IPS-NIHi7 (cell line): ENCODE data around the gene DCST2.

ENCODE experiments used
- DNase-seq: peaks from one replicate; pipeline ENCODE4 v3.0.0; 2012; ENCODE audit warnings: mixed read lengths; ENCODE audit errors: extremely low spot score

Gene DCST2

DNA sequence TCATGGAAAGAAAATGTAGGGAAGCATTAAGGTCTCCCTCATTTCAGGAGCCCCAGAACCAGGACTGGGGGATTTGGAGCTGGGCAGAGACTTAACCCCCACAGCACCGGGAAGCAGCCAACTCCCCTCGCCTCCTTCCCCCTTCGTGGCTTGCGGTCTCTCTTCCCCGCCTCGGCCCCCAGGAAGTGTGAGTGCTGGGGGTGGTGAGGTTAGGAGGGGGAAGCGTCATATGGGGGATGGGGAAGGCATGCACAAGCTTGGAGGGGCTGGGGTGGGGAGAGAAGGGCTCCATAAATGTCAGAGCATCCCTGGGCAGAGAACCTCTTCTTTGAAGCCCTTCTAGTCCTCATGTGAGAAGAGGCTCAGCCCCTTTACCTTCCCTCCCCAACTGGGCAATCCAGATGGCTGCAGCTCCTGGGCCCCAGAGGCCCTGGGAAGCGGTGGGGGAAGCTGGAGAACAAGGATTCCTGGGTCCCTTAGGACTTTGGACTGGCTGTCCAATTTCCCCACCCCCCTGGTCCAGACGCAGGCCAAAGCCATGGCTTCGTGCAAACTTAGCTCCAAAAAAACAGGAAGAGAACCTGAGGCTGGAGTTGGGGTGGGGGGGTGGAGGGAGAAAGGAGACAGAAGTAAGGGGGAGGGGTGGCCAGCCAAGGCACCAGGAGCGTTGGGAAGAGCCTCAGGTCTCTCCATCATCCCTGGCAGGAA lies 23.2 kb downstream of the DCST2 start:
- no peak for DNase-seq

DNA sequence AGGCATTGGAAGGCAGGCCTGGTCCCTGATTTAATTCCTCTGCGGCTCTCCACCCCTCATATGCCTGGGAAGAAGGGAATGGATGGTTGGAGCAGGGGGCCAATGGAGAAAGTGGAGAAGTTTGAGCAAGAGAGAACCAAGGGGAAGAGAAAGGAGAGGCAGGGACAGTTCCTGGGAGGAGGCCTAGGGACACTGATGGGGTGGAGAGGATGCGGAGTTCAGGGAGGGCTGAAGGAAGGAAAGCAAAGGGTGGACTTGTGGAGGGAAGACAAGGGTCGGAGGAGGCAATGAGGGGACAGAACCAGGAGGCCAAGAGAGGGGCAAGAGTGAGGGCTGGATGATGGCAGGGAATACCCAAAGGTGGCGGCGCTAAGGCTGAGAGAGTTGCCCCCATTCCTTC lies 23.8 kb downstream of the DCST2 start:
- DNase-seq: no peak

DNA sequence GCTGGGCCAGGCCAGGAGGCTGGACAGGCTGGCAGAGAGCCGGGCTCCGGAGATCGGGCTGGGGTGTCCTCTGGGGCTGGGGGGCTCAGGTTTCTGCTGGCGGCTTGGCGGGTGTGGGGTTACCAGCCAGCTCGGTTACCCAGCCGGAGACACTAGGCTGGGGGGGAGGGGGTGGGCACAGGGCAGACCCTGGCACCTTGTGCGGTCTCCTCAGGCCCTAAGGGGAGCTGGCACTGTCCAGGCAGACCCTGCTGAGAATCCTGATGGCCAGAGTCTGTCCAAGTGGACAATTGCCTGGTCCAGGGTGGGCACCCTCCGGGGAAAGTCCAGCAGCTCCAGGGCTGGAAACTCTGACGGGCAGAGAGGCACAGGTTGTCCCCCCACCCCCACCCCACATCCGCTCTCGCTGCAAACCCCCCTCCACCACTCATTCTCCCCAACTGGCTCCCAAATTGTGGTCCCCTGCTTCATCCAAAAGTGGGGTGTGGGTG lies 24.3 kb downstream of the DCST2 start:
- DNase-seq: no peak

DNA sequence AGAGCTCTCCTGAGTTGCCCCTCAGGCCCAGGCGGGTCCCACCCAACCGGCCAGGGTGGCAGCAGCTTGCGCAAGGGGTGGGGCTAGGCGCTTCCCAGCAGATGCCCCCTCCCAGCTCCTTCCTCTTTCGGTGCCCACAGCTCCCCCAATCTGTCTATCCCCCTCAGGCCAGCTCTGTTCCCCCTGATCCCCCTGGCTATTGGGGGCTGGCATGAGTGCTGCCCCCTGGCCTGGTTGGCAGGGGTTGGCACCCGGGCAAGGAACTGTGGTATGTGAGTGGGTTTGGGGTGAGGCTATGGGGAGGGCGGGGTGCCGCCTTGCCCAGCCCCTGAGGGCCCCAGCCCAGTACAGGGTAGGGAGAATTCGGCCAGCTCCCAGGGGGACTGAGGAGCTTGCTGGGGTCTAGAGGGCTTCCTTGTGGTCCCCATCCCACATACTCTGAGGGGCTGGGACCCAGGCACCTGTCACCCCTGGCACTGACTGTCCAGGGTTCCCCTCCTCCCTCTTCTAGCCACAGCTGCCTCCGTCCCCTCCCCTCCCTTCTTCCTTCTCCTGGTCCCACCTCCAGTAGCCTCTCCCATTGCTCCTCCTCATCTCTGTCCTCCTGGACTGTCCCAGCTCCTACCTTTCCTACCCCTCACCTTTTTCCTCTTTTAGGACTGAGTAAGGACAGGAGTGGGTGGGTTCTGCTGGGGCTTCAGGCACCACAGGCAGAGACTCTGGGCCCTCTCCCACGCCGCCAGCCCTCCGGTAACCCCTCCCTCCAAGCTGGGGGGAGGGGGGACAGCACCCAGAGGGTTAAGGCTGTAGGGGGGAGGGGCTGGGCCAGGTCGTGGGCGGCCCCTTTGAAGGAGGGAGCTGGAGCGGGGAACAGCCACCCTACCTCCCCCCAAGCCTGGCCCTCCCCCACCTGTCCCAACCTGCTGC lies 25.3 kb downstream of the DCST2 start:
- DNase-seq: no peak

DNA sequence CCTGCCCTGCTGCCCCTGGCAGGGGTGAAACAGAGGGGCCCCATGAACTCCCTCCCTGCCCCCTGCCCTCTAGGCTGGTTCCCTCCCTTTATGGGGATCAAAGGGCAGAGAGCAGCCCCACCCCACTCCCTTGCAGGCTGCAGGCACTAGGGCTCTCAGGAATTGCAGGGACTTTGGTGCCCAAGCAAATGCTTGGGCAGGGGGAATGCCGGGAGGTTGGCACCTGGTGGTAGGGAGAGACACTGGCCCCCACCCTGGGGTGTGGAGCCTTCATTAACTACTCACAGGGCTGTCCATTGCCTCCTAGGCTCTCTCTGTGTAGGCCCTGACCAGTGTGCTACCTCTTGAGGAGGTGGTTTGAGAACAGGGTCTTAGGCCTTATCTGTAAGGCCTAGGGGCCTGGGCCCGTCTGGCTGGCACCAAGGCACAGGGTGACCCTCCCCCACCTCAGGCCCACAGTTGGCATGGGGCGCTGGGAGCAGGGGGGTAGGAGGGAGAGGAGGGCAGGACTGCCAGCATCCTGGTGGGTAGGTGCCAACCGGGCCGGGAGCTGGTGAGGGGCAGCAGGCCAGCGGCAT lies 26.2 kb downstream of the DCST2 start:
- DNase-seq: no peak

DNA sequence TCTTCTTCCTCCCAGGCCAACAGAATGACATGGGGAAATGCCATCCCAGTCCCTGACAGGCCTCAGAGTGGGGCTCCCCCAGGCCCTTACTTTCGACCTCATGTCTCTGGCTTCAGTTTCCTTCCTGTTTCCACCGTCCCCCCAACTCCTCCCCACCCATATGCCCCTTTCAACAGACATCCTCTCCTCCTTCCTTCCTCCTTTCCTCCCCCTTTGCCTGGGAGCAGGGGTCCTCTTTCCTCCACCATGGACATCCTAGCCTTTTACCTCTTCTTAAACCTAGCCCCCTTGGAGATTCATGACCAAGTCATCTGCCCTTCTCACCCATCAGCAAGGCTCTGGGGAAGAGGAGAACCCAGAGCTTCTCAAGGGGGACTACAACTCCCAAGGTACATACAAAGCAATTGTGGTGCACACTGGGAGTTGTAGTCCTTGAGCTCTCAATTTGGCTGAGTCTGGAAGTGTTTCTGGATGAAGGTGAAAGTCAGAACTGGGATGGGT lies 26.9 kb downstream of the DCST2 start:
- DNase-seq: no peak

DNA sequence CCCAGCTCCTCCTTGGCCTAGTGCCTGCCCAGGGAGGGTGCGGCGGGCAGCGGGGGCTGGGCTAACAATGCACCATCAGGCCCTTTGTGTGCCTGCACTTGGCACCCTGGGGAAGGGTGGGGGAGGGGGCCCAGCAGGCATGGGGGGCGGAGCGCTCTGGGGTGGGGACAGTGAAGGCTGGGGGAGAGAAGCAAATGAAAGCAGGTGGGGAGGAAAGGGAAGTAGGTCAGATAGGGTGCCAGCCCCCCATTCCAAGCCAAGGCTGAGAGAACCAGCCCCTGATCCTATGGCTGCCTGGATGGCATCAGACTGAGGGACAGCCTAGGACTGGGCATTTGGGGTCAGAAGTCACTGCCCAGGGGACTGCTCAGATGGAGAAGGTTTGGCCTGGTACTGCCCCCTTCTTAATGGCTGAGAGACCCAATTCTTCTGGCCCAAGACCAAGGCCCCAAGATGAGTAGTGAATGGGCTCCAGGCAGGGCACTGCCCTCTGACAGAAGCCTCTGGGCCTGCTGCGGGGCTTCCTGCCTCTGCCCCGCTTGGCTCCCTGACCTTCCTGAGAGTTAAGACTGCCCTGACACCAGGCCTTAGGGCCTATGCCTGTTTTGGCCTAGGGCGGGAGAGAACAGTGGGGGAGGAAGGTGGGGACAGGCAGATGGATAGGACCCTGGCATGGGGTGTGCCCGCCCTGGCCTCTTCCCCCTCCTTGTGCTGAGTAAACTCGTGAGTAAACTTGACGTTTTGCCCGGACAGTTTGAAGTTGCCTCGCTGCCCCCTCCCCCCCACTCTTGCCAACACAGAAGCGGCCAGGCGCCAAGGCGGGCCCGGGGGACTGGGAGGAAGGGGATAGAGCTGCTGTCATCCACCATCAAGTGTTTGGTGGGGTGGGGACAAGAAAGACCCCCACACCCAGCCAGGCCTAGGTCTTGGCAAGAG lies 28.2 kb downstream of the DCST2 start:
- DNase-seq: no peak

DNA sequence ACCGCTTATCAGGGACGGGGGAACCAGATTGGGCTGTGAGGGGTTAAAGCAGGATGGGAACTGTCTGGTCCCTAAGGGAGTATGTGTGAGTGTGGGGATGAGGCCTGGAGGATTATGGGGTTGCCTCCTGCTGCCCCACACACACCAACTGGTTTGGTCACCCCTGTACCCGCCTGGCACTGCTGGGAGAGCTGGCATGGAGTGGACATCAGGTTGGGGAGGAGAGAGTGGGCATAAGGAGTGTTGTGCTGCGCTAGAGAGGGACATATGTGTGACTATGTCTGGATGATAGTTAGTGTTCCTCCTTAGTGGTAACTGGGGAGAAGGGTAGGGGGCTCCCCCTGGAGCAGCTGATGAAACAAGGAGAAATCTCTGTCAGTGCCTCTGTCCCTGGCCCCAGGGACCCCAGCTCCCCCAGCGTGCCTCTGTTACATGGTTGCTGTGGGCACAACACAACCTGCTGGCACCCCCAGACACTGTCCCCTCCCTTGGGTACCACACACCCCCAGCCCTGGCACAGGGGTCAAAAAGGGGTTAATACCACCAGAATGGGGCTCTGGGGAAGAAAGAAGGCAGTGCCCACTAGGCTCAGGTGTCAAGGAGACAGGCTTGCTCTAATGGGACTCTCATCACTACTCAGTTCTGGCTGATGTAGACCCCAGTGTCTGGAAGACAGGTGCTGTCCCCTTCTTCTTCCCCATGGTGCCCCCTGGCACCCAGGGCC lies 29.1 kb downstream of the DCST2 start:
- DNase-seq: no peak

DNA sequence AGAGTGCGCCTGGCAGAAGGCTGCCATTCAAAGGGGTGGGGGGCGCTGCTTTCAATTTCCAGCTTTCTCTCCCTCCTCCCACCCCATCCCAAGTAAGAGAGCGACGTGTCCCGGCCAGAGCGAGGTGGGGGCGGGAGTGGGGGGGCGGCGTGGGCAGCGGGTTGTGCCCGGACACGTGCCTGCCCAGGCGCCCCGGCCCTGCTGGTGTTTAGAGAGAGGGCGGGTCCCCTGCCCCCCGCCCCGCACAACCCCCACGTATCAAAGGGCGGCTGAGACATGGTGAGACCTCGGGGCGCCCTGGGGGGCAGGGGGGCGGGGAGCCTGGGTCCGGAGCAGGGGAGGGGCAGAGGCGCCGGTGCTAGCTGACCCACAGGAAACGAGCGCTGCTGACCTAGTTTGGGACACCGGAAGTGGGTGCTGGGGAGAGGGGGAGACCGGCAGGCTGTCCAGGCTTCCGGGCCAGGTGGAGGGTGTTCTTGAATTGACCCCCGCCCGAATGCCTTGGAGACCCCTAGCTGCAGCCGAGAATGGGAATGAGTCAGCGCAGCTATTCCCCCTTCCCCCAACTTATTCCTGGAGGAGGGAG lies 29.7 kb downstream of the DCST2 start:
- DNase-seq: peak; percentile 53

DNA sequence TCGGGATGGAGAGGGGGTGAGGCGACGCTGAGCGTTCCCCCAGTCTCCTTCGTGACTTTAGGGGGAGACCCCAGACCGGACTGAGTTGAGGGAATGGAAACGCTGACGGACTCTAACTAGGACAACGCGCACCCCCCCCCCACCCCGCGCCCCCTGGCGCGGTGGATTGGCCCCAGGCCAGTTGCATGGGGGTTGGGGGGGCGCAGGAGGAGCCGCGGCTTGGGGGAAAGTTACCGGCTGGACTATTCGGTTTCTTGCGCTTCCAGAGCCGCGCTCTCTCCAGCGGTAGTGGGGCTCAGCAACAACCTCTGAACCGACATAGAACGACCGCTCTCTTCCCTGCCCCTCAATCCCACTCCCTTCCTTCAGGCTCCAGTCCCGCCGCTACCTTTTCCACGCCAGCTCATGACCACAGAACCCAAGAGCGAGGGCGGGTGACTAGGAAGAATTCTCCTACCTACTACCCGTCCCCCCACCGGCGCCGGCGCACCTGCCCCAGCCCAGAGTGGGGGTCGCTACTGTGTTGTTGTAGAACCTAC lies 30.3 kb downstream of the DCST2 start:
- DNase-seq: no peak

DNA sequence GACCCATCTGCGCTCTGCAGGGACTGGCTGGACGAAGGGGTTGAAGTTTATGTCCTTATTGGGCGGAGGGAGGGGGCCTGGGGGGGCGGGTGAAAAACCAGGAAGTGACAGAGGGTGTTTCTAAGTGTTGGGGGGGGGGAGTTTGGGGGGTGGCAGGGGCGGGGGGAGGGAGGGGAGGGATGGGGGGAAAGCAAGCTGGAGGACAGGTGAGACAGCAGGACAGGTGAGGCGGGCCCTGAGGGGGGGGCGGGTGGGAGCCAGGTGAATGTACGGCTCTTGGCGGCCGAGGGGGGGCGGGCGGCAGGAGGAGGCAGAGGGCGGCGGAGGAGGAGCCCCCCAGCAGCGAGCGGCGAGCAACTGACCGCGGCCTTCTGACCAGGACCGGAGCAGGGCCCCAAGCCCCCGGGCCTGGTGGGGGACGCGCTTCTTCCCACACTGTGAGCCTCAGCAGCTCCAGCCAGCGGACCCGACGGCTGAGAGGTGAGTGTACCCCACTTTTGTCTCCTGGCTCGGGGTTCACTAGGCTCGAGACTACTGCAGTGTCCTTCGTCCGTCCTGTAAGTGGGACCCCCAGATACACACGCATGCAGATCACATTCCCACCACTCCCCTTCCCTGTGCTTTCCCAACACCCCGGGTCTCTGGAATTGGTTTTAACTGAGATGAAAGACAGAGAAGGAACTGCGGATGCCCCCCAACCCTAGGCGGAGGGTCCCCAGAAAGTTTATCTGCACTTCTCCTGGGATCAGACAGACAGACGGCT lies 30.9 kb downstream of the DCST2 start, which contains the start of gene ZBTB7B:
Gene ZBTB7B, plus strand, starts transcription at position 339 of the 763 bp plus-strand sequence. CDS start 11,859 bp downstream, outside the sequence.
- DNase-seq: no peak

DNA sequence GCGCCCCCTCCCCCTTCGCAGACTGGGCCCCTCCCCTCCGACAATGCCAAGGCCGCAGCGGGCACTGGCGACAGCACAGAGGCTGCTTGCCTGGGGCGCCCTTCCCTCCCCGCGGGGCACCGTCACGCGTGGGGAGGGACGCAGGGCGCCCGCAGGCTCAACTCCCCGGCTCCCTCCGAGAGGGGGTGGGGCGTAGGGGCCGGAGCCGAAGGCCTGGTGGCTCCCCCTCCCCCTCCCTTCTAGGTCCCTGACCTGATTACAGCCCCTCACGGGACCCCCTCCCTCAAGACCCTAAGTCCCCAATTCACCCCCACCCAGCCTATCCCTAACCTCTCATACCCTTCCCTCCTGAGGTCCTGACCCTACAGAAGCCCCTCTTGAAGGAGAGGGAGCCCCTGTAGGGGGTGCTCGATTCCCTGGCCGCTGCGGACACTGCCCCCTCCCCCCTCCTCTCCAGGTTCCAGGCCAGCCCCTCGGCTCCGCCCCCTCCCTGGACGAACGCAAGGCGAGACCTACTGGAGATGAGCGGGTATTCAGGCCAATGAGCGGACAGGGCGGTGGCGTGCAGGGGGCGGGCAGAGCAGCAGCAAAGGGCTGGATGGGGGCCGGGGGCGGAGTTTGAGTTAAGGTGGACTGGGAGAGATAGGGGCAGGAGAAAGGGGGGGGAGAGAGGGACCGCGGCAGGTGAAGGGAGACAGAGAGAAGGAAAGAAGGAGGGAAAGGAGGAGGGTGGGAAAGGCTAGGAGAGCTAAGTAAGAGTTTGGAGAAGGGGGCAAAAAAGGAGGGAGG lies 31.7 kb downstream of the DCST2 start:
- DNase-seq: peak; percentile 91

DNA sequence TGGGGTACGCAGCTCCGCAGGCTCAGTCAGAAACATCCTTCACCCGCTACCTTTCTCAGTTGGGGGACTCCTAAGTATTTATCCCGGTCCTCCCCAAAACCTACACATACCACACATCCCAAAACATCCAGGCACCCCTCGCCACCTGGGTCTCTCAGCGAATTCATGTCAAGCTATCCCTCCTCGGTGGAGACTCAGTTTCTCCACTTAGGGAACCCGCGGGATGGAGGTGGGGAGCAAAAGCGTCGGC lies 32.2 kb downstream of the DCST2 start:
- no peak for DNase-seq

DNA sequence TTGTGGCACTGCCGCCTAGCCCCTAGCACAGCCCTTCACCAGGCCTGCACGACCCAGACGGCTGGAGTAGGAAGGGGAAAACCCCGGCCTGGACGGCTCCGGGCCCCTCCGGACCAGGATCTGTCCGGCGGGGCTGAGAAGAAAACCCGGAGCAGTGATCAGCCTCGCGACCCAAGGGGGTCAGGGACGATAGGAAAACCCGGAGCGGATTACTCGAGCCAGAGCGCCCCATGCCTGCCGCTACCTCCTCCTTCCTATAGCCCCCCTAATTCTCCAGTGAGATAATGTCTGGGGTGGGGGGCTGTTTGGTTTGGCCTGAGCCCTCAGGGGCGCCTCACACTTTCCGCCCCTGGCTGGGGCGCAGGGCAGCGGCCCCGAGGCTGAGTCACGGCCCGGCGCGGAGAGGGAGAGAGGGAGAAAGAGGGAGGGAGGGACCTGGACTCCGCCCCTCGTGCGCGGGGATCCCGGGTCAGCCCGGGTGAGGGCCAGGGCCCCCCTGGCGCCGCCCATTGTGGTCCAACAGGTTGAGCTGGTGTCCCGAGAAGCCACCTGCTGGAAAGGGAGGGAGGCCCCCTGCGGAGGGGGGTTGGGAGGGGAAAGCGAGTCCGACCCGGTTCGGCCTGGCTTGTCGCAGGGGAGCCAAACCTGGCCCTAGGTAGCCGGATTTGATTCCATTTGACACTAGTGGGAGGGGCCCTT lies 32.7 kb downstream of the DCST2 start:
- peak; percentile 86 for DNase-seq

DNA sequence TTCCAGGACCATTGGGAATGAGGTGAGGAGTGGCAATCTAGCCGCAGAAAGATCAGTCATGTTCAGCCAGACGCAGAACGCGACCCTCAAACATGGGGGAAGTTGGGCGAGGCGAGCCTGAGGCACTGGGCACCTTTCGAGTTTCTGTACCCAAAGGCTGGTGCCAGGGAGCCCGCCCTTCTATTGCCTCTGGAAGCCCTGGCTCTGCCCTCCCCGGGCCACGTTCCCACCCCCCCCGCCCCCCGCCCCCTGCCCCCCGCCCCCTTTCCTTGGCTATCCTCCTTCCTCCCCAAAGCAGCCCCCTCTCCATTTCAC lies 33.2 kb downstream of the DCST2 start:
- DNase-seq: no peak

DNA sequence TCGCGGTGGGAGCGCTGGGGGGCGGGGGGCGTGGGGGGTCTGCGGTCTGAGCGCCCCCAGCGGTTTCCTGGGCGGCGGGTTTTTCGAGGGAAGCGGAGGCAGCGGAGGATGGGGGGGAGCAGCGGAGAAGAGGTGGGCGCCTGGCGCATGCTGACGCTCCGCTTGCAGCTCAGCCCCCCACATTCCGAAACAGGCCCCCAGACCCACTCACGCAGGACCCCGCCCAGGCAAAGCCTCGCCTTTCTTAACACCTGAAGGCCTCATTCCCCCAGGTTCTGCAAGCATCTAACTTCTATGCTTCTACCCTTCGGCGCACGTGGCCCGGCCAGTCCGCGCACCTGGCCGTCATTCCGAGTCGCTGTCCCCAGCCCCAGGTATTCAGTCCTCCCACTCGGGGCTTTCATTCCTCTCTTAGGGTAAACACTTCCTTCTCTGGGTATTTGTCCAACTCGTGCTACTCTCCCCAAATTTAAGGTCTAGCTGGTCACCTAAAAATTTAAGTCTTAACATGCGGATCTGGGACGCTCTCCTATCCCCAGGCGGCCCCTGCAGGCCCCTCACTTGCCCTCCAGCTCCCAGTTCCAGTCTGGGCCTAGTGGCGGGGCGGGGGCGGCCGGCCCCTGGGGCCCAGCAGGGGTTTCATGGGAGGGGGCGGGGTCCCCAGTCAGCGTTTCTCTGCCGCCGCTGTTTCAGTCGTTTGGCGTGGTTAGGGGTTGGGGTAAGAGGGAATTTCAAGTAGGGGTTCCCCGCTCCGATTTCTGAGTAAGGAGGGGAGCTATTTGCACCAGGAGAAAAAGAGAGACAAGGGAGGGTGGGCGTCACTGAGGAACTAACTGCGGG lies 33.8 kb downstream of the DCST2 start:
- peak; percentile 65 for DNase-seq
